ENCODE data around the gene CACNA1S. TPM values are rescaled to one million over a fixed set of nuclear protein-coding genes. Genes with fewer than 3 reads are reported as not detected.

Gene CACNA1S
- total and polyA plus RNA-seq, 2 of the 8 experiments (the other 6 are each of a cell fraction or from before 2014, with no cell fraction given) = 0.06 TPM; not detected in 1

DNA sequence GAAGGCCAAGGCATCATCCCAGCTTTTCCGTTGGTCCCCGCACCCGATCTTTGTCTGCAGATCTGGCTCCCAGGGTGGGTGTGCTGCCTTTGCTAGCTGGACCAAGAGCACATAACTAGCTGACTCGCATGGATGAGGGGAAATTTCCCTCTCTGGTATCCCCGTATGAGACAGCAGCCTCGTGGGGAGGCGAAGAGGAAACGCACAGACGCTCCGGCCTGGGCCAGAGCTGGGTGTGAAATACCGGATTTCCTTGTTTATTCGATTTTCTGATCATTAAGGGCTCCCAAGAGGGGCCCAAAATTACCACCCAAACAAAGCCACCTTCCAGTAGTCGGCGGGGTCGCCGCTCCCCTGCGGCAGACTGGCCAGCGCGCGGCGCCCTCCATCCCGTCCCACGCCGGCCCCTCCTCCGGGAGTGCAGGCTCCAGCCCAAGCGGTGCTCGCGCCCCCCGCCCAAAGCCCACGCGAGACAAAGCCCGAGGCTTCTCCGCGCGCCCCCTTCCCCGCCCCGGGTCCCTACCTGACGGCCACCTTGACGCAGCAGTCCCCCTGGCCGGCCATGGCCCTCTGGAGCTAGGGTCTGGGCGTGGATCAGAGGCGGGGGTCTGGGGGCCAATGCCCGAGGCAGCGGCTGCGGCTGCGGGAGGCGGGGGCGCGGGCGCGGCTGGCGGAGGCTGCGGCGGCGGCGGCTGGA is 89.3 kb downstream of the CACNA1S start:
- H3K56ac ChIP-seq (replicated peaks; ENCODE audit: insufficient read length, low read depth, low read length) = peak overlapping the region; percentile 34
- 0 out of 2 replicates have a peak overlapping the region, but pooled peaks have one; percentile 55 for H2BK12ac ChIP-seq (ENCODE audit: low read depth, low read length)
- peaks cover 0 to 5% (median under 1%) of the 10 kb centered on the region in 4 experiments; a peak in 2 of 7 replicates for H3K27me3 ChIP-seq (replicated peaks in 1 of 4; ENCODE audit: control insufficient read depth in 3 of 4, extremely low read depth in 1 of 4, insufficient read depth in 3 of 4, low read length in 3 of 4)
- peak overlapping the region; percentile 71 for H4K8ac ChIP-seq (ENCODE audit: extremely low read depth, insufficient read depth, low read length)
- no peak overlapping the region for H3K27ac ChIP-seq (ENCODE audit: low read depth, low read length)
- H3K4me2 ChIP-seq (ENCODE audit: insufficient read depth in 1 of 2, low read depth in 2 of 2, low read length in 2 of 2) = peak overlapping the region; percentile 74 to 90
- H3K4ac ChIP-seq (replicated peaks; ENCODE audit: insufficient read length, low read depth, low read length) = peak overlapping the region; percentile 6
- no peak for FAIRE-seq
- H4K20me1 ChIP-seq (replicated peaks in 1 of 2; ENCODE audit: control insufficient read depth in 1 of 2, insufficient read depth in 2 of 2, low read length in 2 of 2) = peaks cover 0 to 7% of the 10 kb centered on the region in 2 experiments
- 11% methylated on average over 20 of the region's 56 CpGs; no CpG with 5 or more reads in 1 of the 2 experiments for WGBS, 2 experiments (ENCODE audit: extremely low coverage in 1 of 2, insufficient coverage in 1 of 2, insufficient read length in 1 of 2, insufficient replicate concordance in 2 of 2, low coverage in 1 of 2, low lambda C conversion rate in 2 of 2, missing lambda C conversion rate in 1 of 2)
- H3K23me2 ChIP-seq (ENCODE audit: low read depth, low read length) = peaks cover 18% of the 10 kb centered on the region; the same call in 1 of the 2 replicates
- H3K14ac ChIP-seq (ENCODE audit: insufficient read length) = no peak overlapping the region
- no peak overlapping the region for H2BK15ac ChIP-seq (ENCODE audit: low read length)
- H3K18ac ChIP-seq (ENCODE audit: extremely low read depth, low read length) = peak overlapping the region; percentile 87
- CTCF ChIA-PET (ENCODE audit: partially characterized antibody) = interaction anchor here (0.6 to 23.5 kb wide), 16 partner anchors 9 to 1250 kb away, joined by 3 to 532 read pairs (median 8); partner anchors contain the start of gene ASCL5
- peak overlapping the region; percentile 3; the same call in 1 of the 2 replicates for H2AK5ac ChIP-seq (ENCODE audit: low read depth, low read length)
- no peak overlapping the region for H2BK20ac ChIP-seq (ENCODE audit: low read length)
- no peak overlapping the region for H2BK120ac ChIP-seq (replicated peaks; ENCODE audit: low read depth, low read length)
- H3K36me3 ChIP-seq (ENCODE audit: control insufficient read depth in 2 of 4, insufficient read depth in 4 of 4, low read length in 3 of 4) = no peaks in the 10 kb centered on the region; a peak in 2 of 8 replicates
- no peaks in the 10 kb centered on the region for H3K9me3 ChIP-seq (ENCODE audit: insufficient read depth in 2 of 2, low read depth in 1 of 2, low read length in 1 of 2)
- H4K91ac ChIP-seq (replicated peaks; ENCODE audit: insufficient read length, low read length) = peak overlapping the region; percentile 36
- POLR2A ChIA-PET (ENCODE audit: partially characterized antibody) = interaction anchor here (1.1 to 6.8 kb wide), 7 partner anchors 10 to 134 kb away, joined by 3 to 41 read pairs (median 4); partner anchors contain the start of gene INAVA
- peaks cover 6% of the 10 kb centered on the region for H3K79me1 ChIP-seq (ENCODE audit: low read depth, low read length)
- H4K5ac ChIP-seq (ENCODE audit: insufficient read length, low read depth, low read length) = no peak overlapping the region
- H2AFZ ChIP-seq (ENCODE audit: low read length) = no peak overlapping the region
- H3K9ac ChIP-seq (replicated peaks in 1 of 4; ENCODE audit: extremely low read depth in 1 of 4, low read depth in 3 of 4, low read length in 3 of 4) = peak overlapping the region in 2 of 4 experiments; percentile 8 to 63; a peak in 2 of 7 replicates
- peak overlapping the region; percentile 56; the same call in 1 of the 2 replicates for H2BK5ac ChIP-seq (ENCODE audit: low read depth, low read length)
- peak; percentile 92 for TF ChIP-seq KDM4A (IDR thresholded peaks at IDR 0.05; ENCODE audit: low read depth, low read length, severe bottlenecking)
- TF ChIP-seq, protein P1, sequence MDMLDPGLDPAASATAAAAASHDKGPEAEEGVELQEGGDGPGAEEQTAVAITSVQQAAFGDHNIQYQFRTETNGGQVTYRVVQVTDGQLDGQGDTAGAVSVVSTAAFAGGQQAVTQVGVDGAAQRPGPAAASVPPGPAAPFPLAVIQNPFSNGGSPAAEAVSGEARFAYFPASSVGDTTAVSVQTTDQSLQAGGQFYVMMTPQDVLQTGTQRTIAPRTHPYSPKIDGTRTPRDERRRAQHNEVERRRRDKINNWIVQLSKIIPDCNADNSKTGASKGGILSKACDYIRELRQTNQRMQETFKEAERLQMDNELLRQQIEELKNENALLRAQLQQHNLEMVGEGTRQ (IDR thresholded peaks at IDR 0.05; ENCODE audit: low read length) = no peak
- no peak for TF ChIP-seq KDM1A (IDR thresholded peaks at IDR 0.05; ENCODE audit: borderline replicate concordance, low read length)
- peaks cover 22 to 49% (median 37%) of the 10 kb centered on the region in 4 experiments for H3K4me1 ChIP-seq (replicated peaks in 1 of 4; ENCODE audit: control insufficient read depth in 3 of 4, insufficient read depth in 4 of 4, low read length in 3 of 4)
- no peak overlapping the region for H3K23ac ChIP-seq (ENCODE audit: insufficient read length)
- peaks cover 0 to 23% of the 10 kb centered on the region in 2 experiments; a peak in 3 of 4 replicates for H3K79me2 ChIP-seq (ENCODE audit: control insufficient read depth in 1 of 2, insufficient read depth in 2 of 2, low read length in 2 of 2)
- H3K4me3 ChIP-seq (ENCODE audit: extremely low read depth in 1 of 4, insufficient read depth in 2 of 4, low read depth in 3 of 4, low read length in 4 of 4) = peak overlapping the region; percentile 64 to 84 (median 67)
- DNase-seq (ENCODE audit: low read depth in 1 of 2, low spot score in 2 of 2) = peak in 1 of 2 experiments; percentile 72

Measured in H1 (cell line).